HG03064 (cell line): ENCODE results near the gene EXOC3.
"Not testable (repeated sequence)": the region's sequence is repeated elsewhere in the genome, so short reads cannot be mapped to it uniquely, and the experiment has no call there.

Source experiments
- ATAC-seq: cut with Tn5 transposase; IDR thresholded peaks from one replicate; pipeline ENCODE4 v1.9.1; 2021; ENCODE audit warnings: low read depth; ENCODE audit not compliant: unreplicated experiment

Gene EXOC3

DNA sequence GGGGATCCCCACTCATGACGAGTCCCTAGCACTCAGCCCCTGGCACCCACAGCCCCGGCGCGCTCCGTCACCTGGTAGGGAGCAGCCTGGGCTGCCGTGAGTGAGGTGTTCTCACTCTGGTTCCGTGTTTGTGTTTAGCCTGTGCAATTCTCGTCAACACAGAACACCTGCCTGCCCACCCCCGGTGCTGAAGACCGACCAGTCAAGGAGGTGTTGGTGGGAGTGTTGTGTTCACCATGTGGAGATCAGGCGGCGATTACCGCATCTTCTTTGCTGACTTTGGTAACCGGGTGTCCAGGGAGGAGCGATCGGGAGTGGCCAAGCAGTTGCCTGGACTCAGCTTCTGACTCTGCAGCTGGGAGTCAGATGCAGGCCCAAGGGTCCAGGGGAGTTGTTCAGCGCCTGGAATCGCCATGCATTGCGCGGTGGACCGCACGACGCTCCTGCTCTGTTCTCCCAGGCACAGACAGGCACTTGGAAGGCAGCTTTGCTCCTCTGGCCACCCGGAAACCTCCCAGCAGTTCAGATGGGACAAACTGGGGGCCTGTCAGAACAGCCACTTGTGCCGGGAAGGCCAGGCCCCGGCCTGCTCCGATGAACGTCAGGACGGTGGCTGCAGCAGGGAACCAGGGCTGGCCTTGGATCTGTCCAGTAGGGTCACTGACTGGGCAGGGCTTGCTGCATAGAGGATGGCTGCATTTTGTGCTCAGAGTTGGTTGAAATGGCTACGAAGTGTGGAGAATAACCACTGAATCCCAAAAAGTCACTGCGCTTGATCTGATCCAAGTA, 28.2 kb downstream of the EXOC3 start:
- no peak for ATAC-seq

DNA sequence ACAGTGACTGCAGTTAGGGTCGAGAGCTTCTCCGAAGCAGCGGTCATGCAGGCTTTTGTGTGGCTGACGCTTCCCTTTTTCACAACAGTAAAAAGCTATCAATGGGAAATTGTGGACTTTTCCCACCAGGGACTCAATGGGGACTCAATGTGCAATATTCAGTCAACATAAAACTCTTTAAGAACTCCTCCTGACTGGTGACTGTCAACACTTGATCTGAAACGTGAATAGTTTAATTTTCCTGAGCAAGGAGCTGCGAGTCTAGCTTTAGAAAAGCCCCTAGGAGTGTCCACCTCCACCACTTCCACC, 28.7 kb downstream of the EXOC3 start:
- no peak for ATAC-seq

DNA sequence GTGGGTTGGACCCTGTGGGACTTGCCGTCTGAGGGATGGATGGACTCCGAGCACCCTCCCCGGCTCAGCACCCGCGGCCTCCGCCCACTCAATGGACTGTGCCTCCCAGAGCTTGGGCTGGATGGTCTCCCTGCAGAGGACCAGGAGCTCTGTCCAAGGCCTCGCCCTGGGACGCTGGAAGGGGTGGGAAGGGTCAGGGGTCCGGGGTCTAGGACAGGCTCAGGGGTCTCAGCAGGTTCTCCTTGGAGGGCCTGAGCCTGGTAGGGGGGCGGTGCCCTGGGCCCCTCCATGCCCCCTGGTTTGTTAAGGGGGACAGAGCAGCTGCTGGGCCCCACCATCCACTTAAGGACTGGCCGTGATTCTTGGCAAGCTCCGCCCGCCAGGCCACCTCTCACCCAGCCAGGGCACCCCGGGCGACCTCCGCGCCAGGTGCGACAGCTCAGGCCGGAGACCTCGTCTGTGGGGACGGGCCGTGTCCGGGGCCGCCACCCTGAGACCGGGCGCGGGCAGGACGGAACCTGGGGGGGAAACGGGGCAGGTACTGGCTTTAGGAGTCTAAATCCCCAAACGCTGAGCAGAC, 29.2 kb downstream of the EXOC3 start:
- peak; percentile 12 for ATAC-seq

DNA sequence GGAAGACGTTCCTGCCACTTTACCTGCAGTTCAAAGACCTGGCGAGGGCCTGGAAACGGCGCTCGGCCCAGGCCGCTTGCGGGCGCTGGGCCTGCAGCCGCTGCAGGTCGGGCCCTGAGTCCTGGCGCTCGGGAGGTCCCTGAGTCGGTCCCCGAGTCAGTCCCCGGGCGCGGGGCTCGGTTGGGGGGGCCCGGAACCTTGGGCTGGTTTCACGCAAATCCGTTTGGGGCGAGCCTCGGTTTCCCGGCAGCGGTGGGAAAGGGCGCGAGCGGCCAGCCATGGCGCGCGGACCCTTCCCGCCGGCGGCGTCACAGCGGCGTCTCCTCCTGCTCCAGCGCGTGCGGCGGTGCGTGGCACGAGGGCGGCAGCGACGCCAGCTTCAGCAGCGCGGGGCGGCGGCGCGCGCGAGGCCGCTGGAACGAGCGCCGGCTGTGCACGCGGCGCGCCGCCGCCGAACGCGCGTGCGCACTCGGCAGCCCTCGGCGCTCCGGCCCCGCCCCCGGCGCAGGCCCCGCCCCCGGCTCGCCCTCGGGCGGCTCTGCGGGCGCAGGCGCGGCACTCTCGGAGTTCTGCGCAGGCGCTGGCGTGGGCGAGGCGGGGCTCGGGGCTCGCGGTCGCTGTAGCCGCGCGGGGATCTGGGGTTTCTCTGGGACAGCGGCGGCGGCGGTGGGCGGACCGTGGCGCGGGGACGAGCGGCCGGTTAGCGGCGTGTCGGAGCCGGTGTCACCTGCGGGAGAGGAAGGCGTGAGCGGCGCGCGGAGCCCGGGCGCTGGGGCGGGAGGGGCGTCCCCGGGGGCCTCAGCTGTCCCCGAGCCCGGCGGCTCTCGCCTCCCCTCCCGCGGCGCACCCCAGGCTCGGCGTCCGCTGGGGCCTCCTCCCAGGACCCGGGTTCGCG, 29.9 kb downstream of the EXOC3 start:
- peak; percentile 57 for ATAC-seq

DNA sequence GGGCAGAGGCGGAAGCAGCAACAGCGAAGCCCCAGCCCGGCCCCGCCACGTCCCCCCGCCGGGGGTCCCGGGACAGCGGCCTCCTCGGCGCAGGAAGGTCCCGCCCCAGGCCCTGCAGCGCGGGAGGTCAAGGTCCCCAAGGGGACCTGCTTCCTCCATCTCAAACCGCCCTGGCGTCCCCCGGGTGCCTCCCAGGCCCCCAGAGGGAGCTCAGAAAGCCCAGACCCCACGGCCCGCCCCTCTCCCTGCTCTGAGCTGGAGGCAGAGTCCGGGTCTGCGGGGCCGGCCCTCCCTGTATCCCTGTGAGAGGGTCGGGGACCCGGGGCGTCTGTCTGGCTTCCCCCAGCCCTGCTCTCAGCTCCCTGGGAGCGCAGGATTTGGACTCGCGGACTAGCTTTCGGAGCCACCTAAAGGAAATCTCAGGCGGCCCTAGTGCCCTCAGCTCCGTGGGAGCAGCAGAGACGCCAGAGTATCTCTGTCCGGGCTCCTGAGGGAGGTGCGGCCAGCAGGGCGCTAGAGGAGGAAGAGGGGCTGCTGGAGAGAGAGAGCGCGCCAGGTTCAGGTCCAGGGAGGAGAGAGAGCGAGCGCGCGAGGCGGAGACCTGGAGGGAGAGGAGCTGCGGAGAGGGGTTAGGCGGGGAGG, 30.7 kb downstream of the EXOC3 start:
- peak; percentile 23 for ATAC-seq

DNA sequence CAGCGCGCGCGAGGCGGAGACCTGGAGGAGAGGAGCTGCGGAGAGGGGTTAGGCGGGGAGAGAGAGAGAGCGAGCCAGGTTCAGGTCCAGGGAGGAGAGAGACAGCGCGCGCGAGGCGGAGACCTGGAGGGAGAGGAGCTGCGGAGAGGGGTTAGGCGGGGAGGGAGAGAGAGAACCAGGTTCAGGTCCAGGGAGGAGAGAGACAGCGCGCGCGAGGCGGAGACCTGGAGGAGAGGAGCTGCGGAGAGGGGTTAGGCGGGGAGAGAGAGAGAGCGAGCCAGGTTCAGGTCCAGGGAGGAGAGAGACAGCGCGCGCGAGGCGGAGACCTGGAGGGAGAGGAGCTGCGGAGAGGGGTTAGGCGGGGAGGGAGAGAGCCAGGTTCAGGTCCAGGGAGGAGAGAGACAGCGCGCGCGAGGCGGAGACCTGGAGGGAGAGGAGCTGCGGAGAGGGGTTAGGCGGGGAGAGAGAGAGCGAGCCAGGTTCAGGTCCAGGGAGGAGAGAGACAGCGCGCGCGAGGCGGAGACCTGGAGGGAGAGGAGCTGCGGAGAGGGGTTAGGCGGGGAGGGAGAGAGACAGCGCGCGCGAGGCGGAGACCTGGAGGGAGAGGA, 31.4 kb downstream of the EXOC3 start:
- not testable (repeated sequence) for ATAC-seq

DNA sequence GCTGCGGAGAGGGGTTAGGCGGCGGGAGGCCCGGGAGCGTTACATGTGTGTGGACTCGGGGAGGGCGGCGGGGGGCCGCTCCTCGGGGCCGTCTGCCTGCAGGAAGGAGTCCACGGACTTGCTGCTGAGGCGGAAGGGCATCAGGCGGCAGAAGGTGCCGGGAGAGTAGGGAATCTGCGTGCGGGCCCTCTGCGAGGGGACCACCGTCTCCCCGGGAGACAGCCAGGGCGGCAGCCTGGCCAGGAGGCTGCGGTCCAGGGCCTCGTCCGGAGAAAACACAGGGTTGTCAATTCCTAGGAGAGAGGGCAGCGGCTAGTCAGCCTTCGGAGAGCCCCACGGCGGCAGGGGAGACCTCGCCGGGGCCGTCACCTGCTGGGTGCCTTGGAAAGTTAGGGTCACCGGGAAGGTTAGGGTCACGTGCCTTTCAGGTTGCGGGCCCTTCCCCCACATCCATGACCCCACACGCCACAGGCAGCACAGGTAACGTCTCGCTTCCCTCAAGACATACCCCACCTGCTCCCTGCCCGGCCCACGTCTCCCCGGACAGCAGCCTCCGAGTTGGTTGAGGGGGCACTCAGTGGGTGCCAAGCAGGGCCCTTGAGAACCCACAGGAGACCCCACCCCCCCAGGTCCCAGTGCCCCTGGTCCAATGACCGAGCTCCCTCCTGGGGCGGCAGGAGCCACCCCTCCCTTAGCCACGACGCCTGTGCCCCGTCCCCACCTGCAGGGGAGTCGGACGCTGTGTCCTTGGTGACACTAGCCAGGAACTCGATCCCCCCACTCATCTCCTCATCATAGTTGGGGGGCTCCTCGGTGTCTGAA, 32.1 kb downstream of the EXOC3 start:
- ATAC-seq, result no peak

DNA sequence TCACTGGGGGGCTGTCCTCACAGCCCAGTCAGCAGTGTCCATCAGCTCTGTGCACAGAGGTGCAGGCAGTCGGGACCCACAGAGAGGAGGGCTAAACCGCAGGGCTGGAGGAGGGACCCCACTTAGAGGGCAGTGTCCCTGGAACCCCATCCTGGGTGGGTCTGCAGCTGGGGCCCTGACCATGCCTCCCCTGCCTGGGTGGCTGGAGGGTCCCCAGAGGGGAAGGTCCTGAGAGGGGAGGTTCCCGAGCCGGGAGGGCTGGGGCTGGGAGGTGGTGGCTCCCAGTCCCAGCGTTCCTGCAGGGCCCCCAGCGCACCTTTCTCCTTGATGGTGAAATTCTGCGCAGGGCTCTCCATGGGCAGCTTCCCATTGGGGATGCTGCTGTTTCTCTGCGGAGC, 32.7 kb downstream of the EXOC3 start:
- no peak for ATAC-seq

DNA sequence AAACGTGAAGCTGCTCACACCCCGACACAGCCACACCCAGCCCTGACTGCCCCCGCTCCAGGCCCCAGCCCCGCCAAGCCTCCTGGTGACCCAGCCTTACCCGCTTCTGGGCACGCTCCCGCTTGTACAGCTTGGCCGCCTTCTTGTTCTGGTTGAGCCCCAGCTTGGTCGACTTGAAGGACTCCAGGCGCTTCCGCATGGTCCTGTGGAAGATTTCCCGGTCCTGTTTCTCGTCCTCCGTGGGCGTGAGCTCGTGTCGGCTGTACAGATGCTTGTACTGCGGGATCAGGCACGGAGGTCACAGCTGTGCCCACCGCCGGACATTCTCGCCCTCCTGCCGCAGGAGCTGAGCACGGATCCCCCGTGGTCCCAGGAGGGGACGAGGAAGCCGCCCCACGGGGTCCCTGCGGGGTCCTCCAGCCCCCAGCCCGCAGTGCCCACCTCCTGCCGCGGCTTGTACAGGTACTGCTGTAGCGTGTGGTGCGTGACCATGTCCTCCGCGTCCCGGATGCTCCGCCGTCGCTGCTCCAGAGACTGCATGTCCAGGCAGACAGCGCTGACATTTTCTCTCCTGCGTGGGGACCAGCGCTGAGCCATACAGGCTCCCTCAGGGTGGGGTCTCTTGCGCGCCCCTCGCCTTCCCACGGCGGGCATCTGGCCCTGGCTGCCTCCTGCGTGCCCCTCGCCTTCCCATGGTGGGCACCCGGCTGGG, 33.3 kb downstream of the EXOC3 start:
- no peak for ATAC-seq

DNA sequence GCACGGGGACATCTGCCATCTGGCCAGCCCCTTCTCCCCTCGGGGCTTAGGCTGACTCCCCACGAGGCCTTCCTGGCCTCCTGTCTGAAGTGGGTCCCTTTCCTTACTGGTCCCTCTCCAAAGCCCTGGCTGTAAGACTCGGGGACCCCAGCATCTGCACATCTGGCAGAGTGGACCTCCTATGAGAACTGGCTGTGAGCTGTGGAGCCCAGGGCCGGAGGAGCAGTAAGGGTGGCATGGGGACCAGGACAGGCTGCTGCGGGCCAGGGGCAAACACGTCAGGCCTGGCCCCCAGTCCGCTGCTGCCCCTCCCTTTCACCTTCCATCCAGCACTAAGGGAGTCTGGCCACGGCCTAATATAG, 33.8 kb downstream of the EXOC3 start:
- ATAC-seq, result no peak

DNA sequence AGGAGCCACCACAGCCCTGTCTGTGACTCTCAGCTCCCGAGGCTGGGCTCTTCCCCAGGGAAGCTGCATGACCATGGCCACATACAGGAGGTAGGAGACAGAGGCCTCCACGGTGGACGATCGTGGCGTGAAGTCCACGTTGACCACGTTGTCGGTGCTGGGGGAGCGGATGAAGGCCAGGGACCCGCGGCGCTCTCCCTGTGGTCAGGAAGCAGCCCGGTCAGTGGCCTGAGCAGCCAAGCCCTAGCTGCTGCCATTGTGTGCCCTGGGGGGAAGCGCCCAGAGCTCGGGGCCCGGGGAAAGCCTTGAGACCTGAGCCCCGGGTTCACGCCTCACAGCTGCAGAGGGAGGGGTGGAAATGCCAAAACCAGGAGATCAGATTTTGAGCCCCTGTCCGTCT, 34.3 kb downstream of the EXOC3 start:
- ATAC-seq, result no peak

DNA sequence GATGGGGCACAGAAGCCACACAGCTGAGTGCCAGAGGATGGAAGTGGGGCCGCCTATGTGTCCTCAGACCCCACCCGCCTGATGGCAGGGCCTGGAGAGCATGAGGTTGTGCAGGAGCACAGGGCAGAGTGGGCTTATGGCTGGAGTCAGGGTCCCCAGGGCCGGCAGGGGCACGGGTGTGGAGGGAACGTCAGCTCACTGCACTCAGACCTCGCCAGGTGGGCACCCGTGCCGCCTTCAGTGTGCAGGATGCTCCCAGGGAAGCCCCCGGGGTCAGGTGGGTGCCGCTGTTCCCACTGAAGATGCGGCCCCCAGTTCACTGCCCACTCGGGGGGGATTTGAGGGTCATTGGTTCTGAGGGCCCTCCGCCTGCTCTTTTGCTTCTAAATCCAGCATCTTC, 34.9 kb downstream of the EXOC3 start:
- ATAC-seq, result no peak

DNA sequence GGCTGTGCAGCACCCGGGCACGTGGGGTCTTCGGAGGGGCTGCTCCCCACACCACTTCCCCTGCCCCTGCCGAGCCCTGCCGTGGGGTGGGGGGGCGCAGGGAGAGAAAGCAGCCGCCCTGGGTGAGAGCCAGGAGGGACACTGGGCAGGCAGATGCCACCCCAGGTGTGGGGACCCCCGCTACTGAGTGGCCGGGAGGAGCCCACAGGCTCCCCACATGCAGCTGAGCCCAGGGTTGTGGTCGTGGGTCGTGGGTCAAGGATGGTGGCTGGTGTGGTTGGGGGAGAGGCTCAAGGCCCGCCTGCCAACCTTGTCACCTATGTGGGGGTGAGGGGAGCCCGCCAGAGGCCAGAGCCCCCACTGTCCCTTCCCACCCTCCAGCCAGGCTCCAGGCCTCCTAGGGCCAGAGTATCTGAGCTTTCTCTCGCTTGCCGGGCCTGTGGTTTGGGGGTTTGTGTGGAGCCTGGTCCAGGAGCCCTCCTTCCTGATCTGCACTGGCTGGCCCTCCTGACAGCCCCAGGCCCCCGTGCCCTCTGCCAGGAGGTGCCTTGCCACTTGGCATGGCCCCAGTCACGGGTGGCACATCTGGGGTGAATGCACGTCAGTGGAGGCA, 35.5 kb downstream of the EXOC3 start:
- ATAC-seq, result no peak

DNA sequence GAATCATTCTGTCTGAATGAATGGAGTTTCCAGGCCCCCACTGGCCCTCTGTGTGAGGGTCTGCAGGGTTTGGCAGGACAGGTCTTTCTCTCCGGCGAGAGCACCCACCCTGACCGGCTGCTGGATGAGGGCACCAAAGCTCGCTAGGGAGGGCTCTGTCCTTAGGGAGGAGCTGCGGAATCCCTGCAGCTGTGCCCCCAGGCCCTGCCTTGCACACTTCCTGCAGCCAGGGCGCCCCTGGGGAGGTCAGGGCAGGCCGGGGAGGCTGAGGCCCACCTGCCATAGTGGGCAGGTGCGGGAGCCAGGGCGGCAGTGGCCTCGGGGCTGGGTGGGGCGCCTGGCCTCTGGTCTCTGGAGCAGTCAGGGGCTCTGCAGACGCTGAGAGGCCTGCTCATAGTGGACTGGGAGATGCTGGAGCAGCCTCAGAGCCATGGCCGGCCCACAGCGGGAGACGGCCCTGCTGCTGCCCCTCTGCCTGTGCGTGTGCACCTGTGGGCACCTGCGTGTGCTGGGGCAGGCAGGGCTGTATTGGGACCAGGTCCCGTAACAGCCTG, 36.1 kb downstream of the EXOC3 start:
- no peak for ATAC-seq

DNA sequence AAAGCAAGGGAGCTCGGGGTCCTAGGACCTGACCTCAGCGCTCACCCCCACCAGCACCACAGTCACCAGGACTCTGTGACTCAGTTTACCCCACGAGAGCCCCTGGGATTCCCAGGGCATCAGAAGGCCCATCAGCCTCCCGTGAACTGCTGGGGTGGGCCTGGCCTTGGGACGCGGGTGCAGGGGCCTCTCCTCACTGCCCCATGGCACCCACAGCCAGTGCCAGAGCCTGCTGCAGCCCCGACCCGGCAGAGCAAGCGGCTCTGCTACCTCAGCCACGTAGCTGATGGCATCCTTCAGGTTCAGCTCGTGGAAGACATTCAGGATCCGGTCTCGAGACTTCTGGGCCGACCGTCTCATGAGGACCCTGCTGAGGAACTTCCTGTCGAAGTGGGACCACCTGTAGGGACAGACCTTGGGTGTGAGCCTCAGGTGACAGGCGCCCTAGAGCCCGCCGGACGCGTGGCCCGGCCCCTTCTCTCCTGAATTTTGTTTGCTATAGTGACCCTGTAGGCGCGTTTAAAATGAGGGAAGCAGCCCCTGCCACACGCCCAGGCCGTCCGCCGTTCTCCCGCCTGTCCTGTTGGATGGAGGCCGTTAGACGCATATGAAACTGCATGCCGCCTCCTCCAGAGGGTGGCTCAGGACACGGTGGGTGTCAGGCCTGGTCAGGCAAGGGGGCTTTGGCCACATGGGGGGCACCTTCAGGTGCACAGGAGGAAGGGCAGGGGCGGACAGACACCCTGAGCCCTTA, 36.8 kb downstream of the EXOC3 start:
- no peak for ATAC-seq

DNA sequence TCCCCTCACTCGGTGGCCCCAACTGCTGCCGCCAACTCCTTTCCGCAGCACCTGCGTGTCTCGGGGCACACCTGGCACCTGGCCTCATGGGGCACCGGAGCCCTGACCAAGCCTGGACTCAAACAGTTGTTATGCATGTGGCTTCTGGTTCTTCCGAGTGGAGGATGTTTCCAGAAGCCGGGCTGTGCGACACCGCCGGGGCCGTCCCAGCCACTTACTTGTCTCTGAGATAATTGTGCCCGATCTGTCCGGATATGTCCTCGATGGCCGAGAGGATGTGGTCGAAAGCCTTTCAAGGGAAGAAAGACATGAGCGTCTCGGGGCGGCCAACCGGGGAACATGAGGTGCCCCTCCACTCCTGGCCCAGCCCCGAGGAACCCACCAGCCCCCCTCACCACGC, 38.4 kb downstream of the EXOC3 start:
- no peak for ATAC-seq

DNA sequence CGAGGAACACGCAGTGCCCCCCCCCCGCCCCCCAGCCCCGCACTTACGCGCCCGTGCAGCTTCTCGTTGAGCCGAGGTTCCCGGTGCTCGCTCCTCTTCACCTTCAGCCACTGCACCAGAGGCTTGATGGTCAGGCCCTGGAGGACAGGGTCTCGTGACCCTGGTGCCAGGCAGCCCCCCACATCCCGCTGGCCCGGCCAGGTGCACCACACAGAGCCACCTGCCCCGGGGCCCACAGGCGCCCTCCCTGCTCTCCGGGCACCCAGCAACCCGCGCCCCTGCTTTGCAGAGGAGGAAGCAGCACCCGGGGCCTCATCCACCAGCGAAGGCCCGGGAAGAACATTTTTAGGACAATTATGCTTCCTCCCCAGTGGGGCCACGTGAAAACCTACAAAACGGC, 39.0 kb downstream of the EXOC3 start:
- ATAC-seq, result no peak

DNA sequence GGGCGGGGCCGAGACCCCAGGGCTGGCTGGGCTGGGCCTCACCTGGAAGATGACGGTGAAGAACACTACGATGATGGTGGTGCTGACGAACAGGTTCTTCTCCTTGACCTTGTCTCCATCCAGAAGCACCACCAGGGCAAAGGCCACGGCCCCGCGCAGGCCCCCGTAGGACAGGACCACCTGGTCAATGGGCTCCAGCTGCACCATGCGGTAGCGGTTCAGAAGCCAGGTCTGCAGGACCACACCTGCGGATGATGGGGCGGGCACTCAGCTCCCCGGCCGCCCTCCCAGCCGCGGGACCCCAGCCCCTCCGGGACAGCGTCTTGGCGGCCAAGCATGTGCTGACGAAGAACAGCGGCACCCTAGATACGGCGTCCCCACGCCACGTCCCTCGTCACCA, 39.5 kb downstream of the EXOC3 start:
- no peak for ATAC-seq
